Measurements from ENCODE around the gene ZC3H12A.

The ZC3H12A gene

GRCh38 chr1:37438869-37439343 lies 35.5 kb upstream of the ZC3H12A start:
- Histone ChIP-seq H3K36me3 (ENCODE audit: control insufficient read depth, insufficient read depth, low read length) (no peaks in the 10 kb centered on the region), H3K27me3 (ENCODE audit: control insufficient read depth, insufficient read depth, low read length, poor library complexity, severe bottlenecking) (peaks cover 5% of the 10 kb centered on the region), H3K27ac (ENCODE audit: insufficient read depth, low read depth, low read length, poor library complexity, severe bottlenecking) (no peak overlapping the region), H3K9me3 (ENCODE audit: control insufficient read depth, low read length) (no peaks in the 10 kb centered on the region), H3K4me1 (ENCODE audit: control insufficient read depth, insufficient read depth, low read length) (peaks cover 7% of the 10 kb centered on the region), H3K4me3 (ENCODE audit: insufficient read depth, low read depth, low read length) (no peak overlapping the region)
- 48 to 53% methylated on average over 4 of the region's 4 CpGs for WGBS, 2 experiments

- H3K27me3 ChIP-seq (ENCODE audit: control insufficient read depth, insufficient read depth, low read length, poor library complexity, severe bottlenecking), result peaks cover 5% of the 10 kb centered on the region
- no peaks in the 10 kb centered on the region for H3K36me3 ChIP-seq (ENCODE audit: control insufficient read depth, insufficient read depth, low read length)
- H3K4me3 ChIP-seq (ENCODE audit: insufficient read depth, low read depth, low read length), result no peak overlapping the region
- H3K4me1 ChIP-seq (ENCODE audit: control insufficient read depth, insufficient read depth, low read length), result peaks cover 7% of the 10 kb centered on the region
- no peaks in the 10 kb centered on the region for H3K9me3 ChIP-seq (ENCODE audit: control insufficient read depth, low read length)
- WGBS, 2 experiments, result 0% methylated on average over 1 of the region's 2 CpGs; no CpG with 5 or more reads in 1 of the 2 experiments
- H3K27ac ChIP-seq (ENCODE audit: insufficient read depth, low read depth, low read length, poor library complexity, severe bottlenecking), result no peak overlapping the region
Observed at GRCh38 chr1:37439349-37439995, 34.9 kb upstream of the ZC3H12A start.

GRCh38 chr1:37441490-37441889 lies 32.9 kb upstream of the ZC3H12A start:
- Histone ChIP-seq H3K36me3 (ENCODE audit: control insufficient read depth, insufficient read depth, low read length) (no peaks in the 10 kb centered on the region), H3K27ac (ENCODE audit: insufficient read depth, low read depth, low read length, poor library complexity, severe bottlenecking) (no peak overlapping the region), H3K9me3 (ENCODE audit: control insufficient read depth, low read length) (no peaks in the 10 kb centered on the region), H3K4me3 (ENCODE audit: insufficient read depth, low read depth, low read length) (no peak overlapping the region), H3K4me1 (ENCODE audit: control insufficient read depth, insufficient read depth, low read length) (peaks cover 7% of the 10 kb centered on the region), H3K27me3 (ENCODE audit: control insufficient read depth, insufficient read depth, low read length, poor library complexity, severe bottlenecking) (peaks cover 5% of the 10 kb centered on the region)
- WGBS, 2 experiments, result 93 to 96% methylated on average over 10 of the region's 10 CpGs

- peaks cover 5% of the 10 kb centered on the region for H3K27me3 ChIP-seq (ENCODE audit: control insufficient read depth, insufficient read depth, low read length, poor library complexity, severe bottlenecking)
- H3K9me3 ChIP-seq (ENCODE audit: control insufficient read depth, low read length), result no peaks in the 10 kb centered on the region
- H3K27ac ChIP-seq (ENCODE audit: insufficient read depth, low read depth, low read length, poor library complexity, severe bottlenecking), result no peak overlapping the region
- no peaks in the 10 kb centered on the region for H3K36me3 ChIP-seq (ENCODE audit: control insufficient read depth, insufficient read depth, low read length)
- H3K4me1 ChIP-seq (ENCODE audit: control insufficient read depth, insufficient read depth, low read length), result peaks cover 7% of the 10 kb centered on the region
- no peak overlapping the region for H3K4me3 ChIP-seq (ENCODE audit: insufficient read depth, low read depth, low read length)
- 78 to 80% methylated on average over 4 of the region's 4 CpGs for WGBS, 2 experiments
Observed at GRCh38 chr1:37442139-37442538, 32.2 kb upstream of the ZC3H12A start.

- H3K4me1 ChIP-seq (ENCODE audit: control insufficient read depth, insufficient read depth, low read length), result peaks cover 7% of the 10 kb centered on the region
- no peak overlapping the region for H3K27ac ChIP-seq (ENCODE audit: insufficient read depth, low read depth, low read length, poor library complexity, severe bottlenecking)
- WGBS, 2 experiments, result 66 to 86% methylated on average over 2 of the region's 2 CpGs
- H3K4me3 ChIP-seq (ENCODE audit: insufficient read depth, low read depth, low read length), result no peak overlapping the region
- H3K27me3 ChIP-seq (ENCODE audit: control insufficient read depth, insufficient read depth, low read length, poor library complexity, severe bottlenecking), result peaks cover 5% of the 10 kb centered on the region
- no peaks in the 10 kb centered on the region for H3K9me3 ChIP-seq (ENCODE audit: control insufficient read depth, low read length)
- H3K36me3 ChIP-seq (ENCODE audit: control insufficient read depth, insufficient read depth, low read length), result no peaks in the 10 kb centered on the region
Observed at GRCh38 chr1:37442644-37443043, 31.7 kb upstream of the ZC3H12A start.

GRCh38 chr1:37446874-37447273 lies 27.5 kb upstream of the ZC3H12A start:
- no peaks in the 10 kb centered on the region for H3K4me1 ChIP-seq (ENCODE audit: control insufficient read depth, insufficient read depth, low read length)
- no peaks in the 10 kb centered on the region for H3K9me3 ChIP-seq (ENCODE audit: control insufficient read depth, low read length)
- 84 to 95% methylated on average over 6 of the region's 6 CpGs for WGBS, 2 experiments
- H3K4me3 ChIP-seq (ENCODE audit: insufficient read depth, low read depth, low read length), result no peak overlapping the region
- no peak overlapping the region for H3K27ac ChIP-seq (ENCODE audit: insufficient read depth, low read depth, low read length, poor library complexity, severe bottlenecking)
- H3K27me3 ChIP-seq (ENCODE audit: control insufficient read depth, insufficient read depth, low read length, poor library complexity, severe bottlenecking), result peaks cover 5% of the 10 kb centered on the region
- H3K36me3 ChIP-seq (ENCODE audit: control insufficient read depth, insufficient read depth, low read length), result no peaks in the 10 kb centered on the region

GRCh38 chr1:37448185-37448584 lies 26.2 kb upstream of the ZC3H12A start:
- Histone ChIP-seq H3K36me3 (ENCODE audit: control insufficient read depth, insufficient read depth, low read length) (no peaks in the 10 kb centered on the region), H3K4me1 (ENCODE audit: control insufficient read depth, insufficient read depth, low read length) (no peaks in the 10 kb centered on the region), H3K9me3 (ENCODE audit: control insufficient read depth, low read length) (no peaks in the 10 kb centered on the region), H3K27ac (ENCODE audit: insufficient read depth, low read depth, low read length, poor library complexity, severe bottlenecking) (no peak overlapping the region), H3K27me3 (ENCODE audit: control insufficient read depth, insufficient read depth, low read length, poor library complexity, severe bottlenecking) (no peaks in the 10 kb centered on the region), H3K4me3 (ENCODE audit: insufficient read depth, low read depth, low read length) (no peak overlapping the region)
- 77 to 78% methylated on average over 2 of the region's 2 CpGs for WGBS, 2 experiments

GRCh38 chr1:37448691-37449417 lies 25.5 kb upstream of the ZC3H12A start:
- Histone ChIP-seq H3K4me3 (ENCODE audit: insufficient read depth, low read depth, low read length) (no peak overlapping the region), H3K27me3 (ENCODE audit: control insufficient read depth, insufficient read depth, low read length, poor library complexity, severe bottlenecking) (no peaks in the 10 kb centered on the region), H3K9me3 (ENCODE audit: control insufficient read depth, low read length) (no peaks in the 10 kb centered on the region), H3K27ac (ENCODE audit: insufficient read depth, low read depth, low read length, poor library complexity, severe bottlenecking) (no peak overlapping the region), H3K4me1 (ENCODE audit: control insufficient read depth, insufficient read depth, low read length) (no peaks in the 10 kb centered on the region), H3K36me3 (ENCODE audit: control insufficient read depth, insufficient read depth, low read length) (no peaks in the 10 kb centered on the region)
- 81 to 84% methylated on average over 15 of the region's 15 CpGs for WGBS, 2 experiments

DNA sequence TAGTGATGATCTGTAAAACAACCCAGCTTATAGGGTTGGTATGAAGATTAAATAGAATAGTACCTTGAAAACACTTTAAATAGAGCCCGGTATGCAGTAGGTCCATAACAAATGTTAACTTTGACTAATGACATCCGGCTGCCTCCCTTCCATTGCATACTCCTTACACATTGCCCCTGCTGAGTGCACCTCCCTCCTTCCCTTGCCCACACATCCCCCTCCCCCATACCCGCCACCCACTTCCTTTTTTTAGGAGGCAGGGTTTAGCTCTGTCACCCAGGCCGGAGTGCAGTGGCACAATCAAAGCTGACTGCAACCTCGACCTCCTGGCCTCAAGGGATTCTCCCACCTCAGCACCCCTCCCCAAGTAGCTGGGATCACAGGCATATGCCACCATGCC lies 24.4 kb upstream of the ZC3H12A start:
- WGBS, 2 experiments, result 58 to 65% methylated on average over 5 of the region's 5 CpGs
- Histone ChIP-seq H3K4me1 (ENCODE audit: control insufficient read depth, insufficient read depth, low read length) (no peaks in the 10 kb centered on the region), H3K27ac (ENCODE audit: insufficient read depth, low read depth, low read length, poor library complexity, severe bottlenecking) (no peak overlapping the region), H3K36me3 (ENCODE audit: control insufficient read depth, insufficient read depth, low read length) (no peaks in the 10 kb centered on the region), H3K4me3 (ENCODE audit: insufficient read depth, low read depth, low read length) (no peak overlapping the region), H3K27me3 (ENCODE audit: control insufficient read depth, insufficient read depth, low read length, poor library complexity, severe bottlenecking) (no peaks in the 10 kb centered on the region), H3K9me3 (ENCODE audit: control insufficient read depth, low read length) (no peaks in the 10 kb centered on the region)

DNA sequence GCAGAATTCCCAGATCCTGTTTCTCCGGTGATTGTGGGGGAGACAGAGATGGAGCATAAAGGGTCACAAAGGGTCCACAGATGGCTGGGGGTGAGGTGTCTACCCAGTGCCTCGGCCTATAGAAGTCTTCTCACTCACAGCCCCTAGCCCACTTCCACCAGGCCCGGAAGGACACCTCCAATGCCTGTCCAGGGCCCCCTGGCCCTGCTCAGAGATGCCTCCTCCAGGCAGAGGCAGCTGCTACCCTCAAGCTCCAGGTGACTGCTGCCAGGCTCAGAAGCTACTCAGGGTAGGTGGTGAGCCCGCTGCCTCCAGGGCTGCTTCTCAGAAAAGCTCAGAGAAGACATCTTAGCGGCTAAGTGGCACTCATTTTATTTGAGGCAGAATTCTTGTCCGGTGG lies 22.0 kb upstream of the ZC3H12A start:
- H3K27me3 ChIP-seq (ENCODE audit: control insufficient read depth, insufficient read depth, low read length, poor library complexity, severe bottlenecking), result no peaks in the 10 kb centered on the region
- no peak overlapping the region for H3K4me3 ChIP-seq (ENCODE audit: insufficient read depth, low read depth, low read length)
- 65 to 71% methylated on average over 6 of the region's 6 CpGs for WGBS, 2 experiments
- H3K36me3 ChIP-seq (ENCODE audit: control insufficient read depth, insufficient read depth, low read length), result no peaks in the 10 kb centered on the region
- H3K9me3 ChIP-seq (ENCODE audit: control insufficient read depth, low read length), result no peaks in the 10 kb centered on the region
- no peaks in the 10 kb centered on the region for H3K4me1 ChIP-seq (ENCODE audit: control insufficient read depth, insufficient read depth, low read length)
- no peak overlapping the region for H3K27ac ChIP-seq (ENCODE audit: insufficient read depth, low read depth, low read length, poor library complexity, severe bottlenecking)
